Measurements from ENCODE around the gene ETFBKMT.
"Not testable (repeated sequence)": the region's sequence is repeated elsewhere in the genome, so short reads cannot be mapped to it uniquely, and the experiment has no call there.

ETFBKMT gene

DNA sequence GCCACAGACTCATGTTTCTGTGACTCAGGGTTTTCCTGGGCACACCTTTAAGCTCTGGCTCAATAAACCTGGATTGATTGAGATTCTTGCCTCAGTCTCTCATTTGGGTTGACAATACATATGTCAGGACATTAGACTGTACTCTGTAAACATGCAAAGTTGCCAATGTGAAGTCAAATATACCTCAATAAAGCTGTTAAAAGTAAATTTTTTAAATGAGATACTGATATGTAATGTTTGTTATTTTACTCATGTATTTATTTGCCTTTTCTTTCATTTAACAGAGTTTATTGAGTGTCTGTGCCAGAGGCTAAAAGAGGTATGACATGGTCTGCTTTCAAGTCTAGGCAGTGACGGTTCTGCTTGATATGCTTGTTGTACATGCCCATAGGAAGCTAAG, 3.7 kb upstream of the ETFBKMT start:
- DNase-seq (ENCODE audit: low read depth): no peak

DNA sequence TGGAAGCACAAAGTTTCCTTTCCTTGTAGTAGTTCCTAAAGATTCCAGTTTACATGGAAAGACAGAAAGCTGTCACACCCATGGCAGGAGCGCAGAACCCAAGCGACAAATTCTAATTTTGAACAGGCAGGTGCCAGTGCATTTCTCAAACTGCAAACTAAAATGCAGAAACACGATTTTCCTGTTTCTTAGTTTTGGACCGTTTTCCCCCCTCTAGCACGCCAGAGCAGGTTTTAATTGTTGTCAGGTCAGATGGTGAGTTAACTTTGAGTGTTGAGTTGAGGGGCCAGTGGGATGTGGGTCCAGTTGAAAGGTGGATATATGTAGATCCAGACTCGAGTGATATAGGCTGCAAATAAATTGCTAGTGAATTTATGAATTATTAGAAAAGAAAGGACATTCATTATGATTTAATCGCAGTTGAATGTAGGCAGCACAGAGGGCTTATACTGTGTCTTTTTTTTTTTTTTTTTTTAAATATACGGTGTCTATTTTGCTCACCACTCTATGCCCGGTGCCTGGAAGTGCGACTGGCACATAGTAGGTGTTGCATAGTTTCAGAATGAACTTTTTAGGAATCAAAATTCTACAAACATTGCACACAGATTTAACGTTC, 909 bp upstream of the ETFBKMT start:
- no peak for DNase-seq (ENCODE audit: low read depth)

DNA sequence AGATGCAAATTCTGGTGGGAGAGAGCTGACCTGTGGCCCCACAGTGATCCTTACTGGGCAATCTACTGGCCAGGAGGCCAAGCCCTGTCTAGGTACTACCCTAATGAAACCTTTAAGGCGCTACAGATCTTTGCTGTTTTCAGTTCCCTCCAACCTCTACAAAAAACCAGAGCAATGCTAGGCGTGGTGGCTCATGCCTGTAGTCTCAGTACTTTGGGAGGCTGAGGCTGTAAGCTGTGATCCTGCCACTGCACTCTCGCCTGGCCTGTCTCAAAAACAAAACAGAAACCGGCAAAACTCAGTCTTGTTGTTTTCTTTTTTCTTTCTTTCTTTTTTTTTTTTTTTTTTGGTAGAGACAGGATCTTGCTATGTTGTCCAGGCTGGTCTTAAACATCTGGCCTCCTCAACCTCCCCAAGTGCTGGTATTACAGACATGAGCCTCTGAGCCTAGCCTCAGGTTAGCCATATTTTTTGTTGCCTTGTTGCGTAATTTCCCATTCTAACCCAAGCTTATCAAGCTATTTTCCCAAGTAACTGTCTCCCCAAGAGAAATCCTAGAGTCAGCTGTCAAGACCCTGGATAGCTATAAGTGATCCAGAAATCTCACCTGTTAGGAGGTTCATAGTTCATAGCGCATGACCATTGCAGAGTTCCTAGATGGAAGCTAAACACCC, 2.8 kb downstream of the ETFBKMT start:
- no peak for DNase-seq (ENCODE audit: low read depth)

DNA sequence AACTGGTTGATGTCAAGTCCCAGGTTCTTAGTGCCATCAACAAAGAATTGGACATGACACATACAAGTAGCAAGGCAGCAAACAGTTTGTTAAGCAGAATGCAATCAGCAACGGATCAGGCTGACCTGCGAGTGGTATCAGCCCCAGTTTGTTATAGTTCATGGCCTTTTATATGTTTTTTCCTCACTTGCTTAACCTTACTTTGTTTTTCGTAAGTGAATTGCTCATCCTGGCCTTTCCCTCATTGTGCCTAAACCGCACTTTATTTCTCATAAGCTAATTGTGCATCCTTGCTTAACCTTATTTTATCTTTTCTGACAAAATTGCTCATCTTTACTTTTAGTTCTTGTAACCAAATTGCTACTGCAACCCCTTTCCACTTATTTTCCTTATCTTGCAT, 4.1 kb downstream of the ETFBKMT start:
- no peak for DNase-seq (ENCODE audit: low read depth)

DNA sequence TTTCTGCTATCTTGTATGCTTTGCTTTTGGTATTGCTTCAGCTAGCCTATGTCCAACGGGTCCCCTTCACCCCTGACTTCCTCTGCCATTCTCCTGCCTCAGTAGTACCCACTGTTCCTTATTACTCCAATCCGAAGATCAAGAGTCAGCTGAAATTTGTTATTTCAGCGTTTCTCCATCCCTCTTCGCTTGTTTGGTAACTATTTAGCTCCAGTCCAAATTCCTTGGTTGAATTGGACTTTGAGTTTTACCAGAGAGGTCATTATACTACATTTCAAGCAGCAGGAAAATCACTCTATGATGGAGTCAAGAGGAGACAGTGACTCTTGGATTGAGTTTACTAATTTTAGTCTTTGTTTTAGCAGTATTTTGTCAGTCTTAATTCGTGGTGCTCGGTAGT, 4.5 kb downstream of the ETFBKMT start:
- no peak for DNase-seq (ENCODE audit: low read depth)

DNA sequence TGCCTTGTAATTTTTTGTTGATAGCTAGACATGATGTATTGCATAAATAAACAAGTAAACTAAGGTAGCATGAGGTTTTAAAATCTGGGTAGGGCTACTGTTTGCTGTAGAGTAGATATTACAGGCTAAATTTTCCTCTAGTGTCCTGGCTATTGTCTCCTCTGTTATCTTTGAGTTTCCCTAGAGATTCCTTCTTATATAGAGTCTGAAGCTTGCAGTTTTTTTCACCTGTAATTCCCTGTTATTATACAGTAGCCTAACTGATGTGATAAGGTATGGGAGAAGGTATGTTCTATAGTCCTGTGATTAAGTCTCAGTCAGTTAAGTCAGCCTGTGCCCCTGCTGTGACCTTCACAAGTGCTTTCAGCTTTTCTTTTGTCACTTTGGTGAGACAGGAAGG, 9.5 kb downstream of the ETFBKMT start:
- no peak for DNase-seq (ENCODE audit: low read depth)

DNA sequence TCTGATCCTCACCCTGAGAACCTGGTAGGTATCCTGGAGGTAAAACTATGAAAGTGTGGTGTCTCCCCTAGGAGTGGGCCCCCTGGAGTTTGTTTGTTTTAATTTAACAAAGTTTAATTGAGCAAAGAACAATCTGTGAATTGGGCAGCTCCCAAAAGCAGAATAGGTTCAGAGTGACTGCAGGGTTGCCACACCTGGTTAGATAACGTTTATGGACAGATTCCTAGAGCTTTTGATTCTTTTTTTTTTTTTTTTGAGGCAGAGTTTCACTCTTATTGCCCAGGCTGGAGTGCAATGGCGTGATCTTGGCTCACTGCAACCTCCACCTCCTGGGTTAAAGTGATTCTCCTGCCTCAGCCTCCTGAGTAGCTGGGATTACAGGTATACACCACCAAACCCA, 10.1 kb downstream of the ETFBKMT start:
- not testable (repeated sequence) for DNase-seq (ENCODE audit: low read depth)

DNA sequence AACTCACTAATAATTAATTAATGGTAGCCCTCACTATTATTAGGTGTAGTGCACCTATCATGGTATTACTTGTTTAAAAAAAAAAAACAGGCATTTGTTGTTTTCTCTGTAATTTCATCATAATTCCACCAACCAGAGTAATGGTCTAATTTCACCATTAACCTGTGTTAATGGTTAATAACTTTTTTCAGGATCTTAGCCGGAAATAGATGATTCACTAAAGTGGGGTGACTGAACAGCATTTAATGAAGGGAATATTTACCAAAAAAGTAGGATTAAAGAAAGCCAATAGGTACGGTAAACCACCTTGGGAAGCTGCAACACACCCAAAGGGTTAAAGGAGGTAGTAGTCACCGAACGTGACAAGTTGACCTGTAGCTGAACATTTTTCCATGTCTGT, 13.0 kb downstream of the ETFBKMT start:
- DNase-seq (ENCODE audit: low read depth): no peak

DNA sequence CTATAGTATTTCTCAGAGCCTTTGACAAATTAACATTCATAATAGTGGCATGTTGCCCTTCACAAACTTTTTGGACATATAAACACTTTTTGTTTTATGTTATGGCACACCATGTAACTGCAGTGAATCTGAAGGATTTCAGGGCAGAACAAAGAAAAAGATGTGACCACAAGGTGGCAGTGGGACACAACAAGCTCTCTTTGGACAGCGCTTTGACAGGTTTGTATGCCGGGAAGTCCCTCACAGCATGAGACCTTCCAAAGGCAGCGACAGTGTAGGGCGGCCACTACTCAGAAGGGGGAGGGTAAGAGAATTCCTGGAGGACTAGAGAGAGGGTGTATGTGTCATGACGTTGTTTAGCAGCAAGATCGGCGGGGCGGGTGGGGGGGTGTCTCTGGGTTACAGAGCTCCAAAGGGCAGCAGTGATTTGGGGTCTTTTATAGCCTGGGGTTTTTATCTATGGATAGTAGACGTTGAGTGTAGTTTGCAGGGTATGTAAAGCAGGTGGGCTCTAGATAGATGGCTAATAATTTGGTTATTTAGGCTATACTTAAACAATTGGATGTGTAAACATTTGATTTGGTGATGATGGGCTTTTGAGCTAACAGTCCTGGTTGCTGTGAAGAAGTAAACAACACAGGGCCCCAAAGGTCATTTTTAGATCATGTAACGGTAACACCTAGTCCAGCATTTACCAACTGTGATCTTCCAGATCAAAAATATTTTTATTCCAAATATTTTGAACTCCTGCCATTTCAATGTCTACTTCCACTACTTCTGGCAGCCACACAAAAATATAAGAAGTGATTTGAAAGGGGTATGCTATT, 22.9 kb downstream of the ETFBKMT start:
- DNase-seq (ENCODE audit: low read depth): peak; percentile 66

DNA sequence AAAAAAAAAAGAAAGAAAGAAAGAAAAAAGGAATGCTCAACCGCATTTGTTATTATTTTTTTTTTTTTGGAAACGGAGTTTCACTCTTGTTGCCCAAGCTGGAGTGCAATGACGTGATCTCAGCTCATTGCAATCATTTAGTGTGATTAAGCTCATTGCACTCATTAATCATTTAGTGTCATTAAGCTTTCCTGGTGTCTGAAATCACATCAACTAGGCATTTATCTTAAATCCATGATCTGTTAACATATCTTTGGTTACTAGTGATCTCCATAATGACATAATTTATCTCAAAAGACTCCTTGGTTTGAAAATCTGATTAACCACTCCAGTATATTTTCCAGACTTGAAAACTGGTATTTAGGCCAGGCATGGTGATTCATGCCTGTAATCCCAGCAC, 26.3 kb downstream of the ETFBKMT start:
- no peak for DNase-seq (ENCODE audit: low read depth)

DNA sequence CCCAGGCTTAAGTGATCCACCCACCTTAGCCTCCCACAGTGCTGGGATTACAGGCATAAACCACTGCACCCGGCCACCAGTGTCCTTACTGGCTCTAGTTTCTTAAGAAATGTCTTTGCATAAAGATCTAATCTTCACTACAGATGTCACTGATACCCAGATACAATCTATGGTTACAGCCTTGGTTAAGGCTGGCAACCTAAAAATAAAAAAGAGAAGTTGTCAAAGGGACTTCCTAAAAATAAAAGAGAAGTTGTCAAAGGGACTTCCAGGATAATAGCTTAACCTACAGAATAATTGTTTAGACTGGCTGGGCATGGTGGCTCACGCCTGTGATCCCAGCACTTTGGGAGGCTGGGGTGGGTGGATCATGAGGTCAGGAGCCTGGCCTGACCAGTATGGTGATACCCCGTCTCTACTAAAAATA, 27.6 kb downstream of the ETFBKMT start:
- DNase-seq (ENCODE audit: low read depth): no peak

DNA sequence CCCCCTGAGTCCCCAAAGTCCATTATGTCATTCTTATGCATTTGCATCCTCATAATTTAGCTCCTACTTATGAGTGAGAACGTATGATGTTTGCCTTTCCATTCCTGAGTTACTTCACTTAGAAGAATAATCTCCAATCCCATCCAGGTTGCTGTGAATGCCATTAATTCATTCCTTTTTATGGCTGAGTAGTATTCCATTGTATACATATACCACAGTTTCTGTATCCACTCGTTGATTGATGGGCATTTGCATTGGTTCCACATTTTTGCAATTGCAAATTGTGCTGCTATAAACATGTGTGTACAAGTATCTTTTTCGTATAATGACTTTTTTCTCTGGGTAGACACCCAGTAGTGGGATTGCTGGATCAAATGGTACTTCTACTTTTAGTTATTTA, 30.4 kb downstream of the ETFBKMT start:
- DNase-seq (ENCODE audit: low read depth): not testable (repeated sequence)

DNA sequence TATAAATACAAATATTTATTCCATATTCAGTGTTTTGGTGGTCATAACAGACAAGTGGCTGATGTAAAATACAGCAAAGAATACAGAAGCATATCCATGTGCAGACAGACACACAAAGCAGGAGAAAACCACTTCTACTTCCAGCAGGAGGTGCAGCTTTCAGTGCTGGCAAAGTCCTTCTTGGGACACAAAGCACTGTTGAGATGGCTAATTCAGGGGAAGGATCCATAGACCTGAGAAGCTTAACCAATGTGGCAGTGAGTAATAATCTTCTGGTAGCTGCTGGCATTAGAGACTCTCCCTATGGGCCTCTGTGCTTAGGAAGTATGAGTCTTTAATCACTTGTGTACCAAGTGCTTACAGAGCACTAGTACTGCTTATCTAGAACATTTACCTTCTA, 42.6 kb downstream of the ETFBKMT start:
- no peak for DNase-seq (ENCODE audit: low read depth)

DNA sequence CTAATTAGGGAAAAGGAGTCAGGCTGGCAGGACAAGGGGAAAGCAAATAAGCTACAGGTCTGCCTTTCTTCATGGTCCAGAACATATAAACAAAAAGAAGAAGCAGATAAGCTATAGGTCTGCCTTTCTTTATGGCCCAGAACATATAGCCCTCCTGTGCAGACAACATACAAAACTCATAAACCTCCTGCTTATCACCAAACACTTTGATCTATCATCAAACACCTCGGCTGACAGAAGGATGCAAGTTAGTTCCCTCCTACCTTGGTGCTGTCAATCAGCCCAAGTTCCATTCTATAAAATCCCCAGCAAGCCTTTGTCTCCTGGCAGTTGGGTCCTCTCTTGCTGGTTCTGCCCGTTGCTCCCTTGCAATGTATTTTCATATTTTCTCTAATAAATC, 46.1 kb downstream of the ETFBKMT start:
- DNase-seq (ENCODE audit: low read depth): no peak

DNA sequence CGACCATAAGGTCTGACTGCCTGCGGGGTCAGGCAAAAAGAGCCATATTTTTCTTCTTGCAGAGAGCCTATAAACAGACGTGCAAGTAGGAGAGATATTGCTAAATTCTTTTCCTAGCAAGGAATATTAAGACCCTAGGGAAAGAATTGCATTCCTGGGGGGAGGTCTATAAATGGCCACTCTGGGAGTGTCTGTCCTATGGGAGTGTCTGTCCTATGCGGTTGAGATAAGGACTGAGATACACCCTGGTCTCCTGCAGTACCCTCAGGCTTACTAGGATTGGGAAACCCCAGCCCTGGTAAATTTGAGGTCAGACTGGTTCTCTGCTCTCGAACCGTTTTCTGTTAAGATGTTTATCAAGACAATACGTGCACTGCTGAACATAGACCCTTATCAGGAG, 48.6 kb downstream of the ETFBKMT start:
- DNase-seq (ENCODE audit: low read depth): not testable (repeated sequence)

DNA sequence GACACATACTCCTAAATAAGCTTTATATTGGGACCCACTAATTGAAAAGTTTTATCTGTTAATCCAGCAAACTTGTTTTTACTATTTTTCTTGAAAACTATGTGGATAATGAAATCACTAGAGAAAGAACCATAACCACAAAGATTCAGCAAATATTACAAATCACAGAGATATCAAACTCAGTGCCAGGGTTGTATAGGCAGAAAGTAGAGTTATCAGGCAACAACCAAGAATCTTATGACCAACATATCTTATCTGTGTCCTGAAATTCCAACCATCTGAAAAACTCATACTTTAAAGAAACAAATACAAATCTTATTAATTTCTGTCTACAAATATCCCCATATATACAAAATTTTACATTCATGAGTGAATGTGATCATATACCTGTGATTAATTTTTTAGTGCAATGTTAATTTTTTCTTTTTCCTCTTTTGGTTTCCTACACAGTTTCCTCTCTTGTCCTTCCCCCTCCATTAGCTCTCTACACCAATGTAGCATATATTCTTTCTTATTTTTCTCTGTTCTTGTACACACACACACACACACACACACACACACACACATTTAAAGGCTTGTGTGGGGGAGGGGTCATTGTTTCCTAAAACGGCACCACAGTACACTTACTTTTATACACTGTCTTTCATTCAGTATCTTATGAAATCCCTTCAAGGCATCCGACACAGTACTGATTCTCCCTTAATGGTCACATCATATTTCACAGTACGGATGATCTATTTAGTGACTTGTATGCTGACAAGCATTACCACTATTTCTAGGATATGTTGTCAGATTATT, 50.7 kb downstream of the ETFBKMT start:
- DNase-seq (ENCODE audit: low read depth): no peak

DNA sequence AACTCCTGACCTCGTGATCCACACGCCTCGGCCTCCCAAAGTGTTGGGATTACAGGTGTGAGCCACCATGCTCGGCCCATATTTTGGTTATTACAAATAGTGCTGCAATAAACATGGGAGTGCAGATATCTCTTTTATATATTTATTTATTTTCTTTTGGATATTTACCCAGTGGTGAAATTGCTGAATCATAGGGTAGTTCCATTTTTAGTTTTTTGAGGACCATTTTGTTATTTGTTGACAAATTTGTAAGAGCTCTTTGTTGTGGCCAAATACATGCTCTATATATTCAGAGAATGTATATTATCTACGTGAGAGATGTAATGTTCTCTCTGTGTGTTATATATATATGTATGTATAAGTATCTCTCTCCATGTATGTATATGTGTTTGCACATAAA, 53.4 kb downstream of the ETFBKMT start:
- no peak for DNase-seq (ENCODE audit: low read depth)

DNA sequence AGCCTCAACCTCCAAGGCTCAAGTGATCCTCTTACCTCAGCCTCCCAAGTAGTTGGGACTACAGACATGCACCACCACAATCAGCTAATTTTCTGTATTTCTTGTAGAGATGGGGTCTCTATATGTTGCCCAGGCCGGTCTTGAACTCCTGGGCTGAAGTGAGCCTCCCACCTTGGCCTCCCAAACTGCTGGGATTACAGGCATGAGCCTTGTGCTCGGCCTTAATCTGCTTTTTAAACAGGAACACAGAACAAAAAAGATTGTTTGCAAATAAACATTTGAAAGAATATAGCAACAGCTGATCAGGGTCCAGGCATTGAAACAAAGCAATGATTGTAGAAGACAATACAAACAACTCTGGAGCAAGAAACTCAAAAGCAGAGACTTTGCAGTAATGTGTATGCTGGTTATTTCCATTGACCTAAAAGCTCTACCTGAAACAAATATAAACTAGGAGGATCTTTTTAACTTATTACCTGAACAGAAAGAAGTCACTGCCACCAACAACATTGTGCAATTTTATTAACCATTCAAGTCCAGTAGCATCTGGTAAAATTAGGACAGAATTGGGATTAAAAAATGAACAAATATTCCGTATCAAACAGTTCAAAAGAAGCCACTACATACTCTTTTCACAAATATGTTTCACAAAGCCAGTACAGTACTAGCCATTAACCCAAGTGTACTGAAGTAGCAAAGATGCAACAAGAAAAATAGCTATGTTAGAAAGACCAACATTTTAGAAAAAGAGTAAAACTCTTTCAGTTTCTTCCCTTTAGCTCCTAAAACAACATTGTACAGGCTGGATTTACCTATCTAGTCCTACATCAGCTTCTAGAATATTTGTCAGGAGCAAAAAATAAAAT, 55.2 kb downstream of the ETFBKMT start:
- no peak for DNase-seq (ENCODE audit: low read depth)

DNA sequence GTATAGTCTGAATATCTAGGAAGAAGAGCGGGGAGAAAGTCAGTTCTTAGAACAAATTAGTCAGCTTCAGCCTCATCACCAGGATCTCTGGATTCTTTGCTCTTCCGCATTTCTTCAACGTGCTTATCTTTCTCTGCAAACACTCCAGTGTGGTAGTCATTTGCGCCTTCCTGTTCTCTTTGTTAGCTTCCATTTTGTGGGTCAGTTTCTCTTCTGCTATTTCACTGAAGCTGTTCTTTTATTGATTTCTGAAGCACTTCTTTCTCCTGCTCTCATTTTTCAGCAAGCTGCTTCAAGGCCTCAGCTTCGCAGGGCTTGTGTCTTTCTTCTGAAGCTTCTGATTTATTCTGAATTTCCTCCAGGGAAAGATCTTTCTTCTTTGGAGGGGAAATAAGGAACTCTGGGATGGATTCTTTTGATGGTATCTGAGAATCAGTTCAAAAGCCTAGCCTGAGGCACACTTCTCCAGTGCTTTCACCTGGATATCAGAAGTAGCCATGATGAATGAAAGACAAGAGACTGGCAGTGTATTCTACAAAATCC, 55.9 kb downstream of the ETFBKMT start:
- DNase-seq (ENCODE audit: low read depth): no peak

DNA sequence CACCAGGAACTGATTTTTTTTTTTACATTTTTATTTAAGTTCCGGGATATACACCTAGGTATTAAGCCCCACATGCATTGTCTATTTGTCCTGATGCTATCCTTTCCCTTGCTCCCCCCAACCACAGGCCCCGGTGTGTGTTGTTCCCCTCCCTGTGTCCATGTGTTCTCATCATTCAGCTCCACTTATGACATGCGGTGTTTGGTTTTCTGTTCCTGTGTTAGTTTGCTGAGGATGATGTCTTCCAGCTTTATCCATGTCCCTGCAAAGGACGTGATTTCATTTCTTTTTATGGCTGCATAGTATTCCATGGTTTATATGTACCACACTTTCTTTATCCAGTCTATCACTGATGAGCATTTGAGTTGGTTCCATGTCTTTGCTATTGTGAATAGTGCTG, 57.5 kb downstream of the ETFBKMT start:
- DNase-seq (ENCODE audit: low read depth): not testable (repeated sequence)

DNA sequence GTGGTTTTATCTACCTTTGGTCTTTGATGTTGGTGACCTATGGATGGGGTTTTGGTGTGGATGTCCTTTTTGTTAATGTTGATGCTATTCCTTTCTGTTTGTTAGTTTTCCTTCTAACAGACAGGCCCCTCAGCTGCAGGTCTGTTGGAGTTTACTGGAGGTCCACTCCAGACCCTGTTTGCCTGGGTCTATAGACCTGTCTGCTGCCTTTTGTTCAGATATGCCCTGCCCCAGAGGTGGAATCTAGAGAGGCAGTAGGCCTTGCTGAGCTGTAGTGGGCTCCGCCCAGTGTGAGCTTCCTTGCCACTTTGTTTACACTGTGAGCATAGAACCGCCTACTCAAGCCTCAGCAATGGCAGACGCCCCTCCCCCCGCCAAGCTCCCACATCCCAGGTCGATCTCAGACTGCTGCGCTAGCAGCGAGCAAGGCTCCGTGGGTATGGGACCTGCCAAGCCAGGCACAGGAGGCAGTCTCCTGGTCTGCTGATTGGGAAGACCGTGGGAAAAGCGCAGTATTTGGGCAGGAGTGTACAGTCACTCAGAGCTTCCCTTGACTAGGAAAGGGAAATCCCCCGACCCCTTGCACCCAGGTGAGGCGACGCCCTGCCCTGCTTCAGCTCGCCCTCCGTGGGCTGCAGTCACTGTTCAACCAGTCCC, 59.2 kb downstream of the ETFBKMT start:
- not testable (repeated sequence) for DNase-seq (ENCODE audit: low read depth)

Data from activated T-cell treated with anti-CD3 and anti-CD28 coated beads for 24 hours (primary cell).